Measurements from ENCODE around the gene ENDOU.

The ENDOU gene

DNA sequence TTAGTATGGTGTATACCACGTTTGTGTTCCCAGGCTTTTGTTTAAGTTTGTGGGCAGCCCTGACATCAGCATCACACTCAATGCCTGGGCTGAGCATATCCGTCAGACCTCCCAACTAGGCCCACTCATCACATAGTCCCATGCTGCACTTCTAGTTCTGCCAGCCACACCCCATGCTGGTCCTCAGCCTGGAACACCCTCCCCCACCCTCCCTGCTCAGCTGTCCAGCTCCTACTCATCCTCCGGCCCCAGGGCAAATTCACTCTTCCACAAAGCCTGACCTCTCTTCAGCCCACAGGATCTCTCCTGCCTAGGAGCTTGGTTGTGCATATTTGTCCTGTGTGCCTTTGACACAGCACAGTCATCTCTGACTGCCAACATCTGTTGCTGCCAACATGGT is 3.9 kb upstream of the ENDOU start:
- peak overlapping the region in 1 of 21 experiments; percentile 29 for H3K27ac ChIP-seq
- H3K4me3 ChIP-seq: no peak overlapping the region

DNA sequence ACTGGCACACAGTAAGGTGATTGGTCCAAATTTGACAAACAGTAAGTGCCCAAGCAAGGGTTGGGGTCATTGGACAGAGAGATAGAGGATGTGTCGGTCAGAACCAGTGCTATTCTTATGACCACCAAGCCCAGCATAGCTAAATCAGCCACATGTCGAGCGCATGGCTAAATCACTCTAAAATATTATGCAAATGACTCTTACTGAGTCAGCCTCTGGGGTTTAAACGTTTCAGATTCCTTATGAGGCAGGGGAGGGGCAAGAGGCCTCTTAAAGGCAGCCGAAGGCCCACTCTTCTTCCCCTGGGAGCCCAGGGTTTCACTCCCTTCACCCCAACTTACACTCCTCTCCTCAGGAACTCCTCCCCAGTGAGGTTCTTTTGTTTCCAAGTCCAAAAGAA is 603 bp upstream of the ENDOU start:
- Histone ChIP-seq H3K4me3 (no peak overlapping the region), H3K27ac (peak overlapping the region in 17 of 21 experiments; percentile 1 to 75 (median 44))

DNA sequence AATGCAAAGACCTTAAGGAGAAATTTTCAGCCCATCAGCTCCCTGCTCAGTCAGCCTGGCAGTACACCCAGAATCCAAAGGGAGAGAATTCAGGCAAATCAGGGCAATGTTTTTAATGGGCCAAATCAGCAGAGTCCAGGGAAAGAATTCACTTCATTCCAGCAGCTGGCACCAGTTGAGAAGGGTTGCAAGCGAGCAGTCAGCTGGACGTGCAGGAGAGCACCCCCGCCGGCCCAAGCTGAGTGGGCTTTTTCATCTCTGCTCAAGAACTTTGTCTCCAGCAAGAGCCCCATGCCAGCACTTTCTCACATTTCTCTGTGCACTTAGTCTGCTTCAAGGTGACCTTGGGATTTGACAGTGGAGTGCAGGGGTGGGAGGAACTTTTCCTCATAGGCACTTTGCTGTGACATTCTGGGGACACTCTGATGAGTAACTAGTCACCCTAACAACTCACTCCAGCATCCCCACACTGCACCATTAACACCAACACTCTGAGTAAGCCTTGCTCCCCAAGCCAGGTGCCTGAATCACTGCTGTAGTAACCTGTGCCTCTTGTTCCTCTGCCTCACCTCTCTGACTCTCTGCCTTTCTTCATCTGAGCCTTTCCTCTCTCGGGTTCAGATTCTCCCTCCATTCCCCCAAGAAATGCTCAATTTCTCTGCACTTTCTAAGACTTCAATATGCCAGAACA is 2.2 kb downstream of the ENDOU start:
- Histone ChIP-seq H3K4me3 (no peak overlapping the region), H3K27ac (peak overlapping the region in 6 of 21 experiments; percentile 6 to 61 (median 20))

DNA sequence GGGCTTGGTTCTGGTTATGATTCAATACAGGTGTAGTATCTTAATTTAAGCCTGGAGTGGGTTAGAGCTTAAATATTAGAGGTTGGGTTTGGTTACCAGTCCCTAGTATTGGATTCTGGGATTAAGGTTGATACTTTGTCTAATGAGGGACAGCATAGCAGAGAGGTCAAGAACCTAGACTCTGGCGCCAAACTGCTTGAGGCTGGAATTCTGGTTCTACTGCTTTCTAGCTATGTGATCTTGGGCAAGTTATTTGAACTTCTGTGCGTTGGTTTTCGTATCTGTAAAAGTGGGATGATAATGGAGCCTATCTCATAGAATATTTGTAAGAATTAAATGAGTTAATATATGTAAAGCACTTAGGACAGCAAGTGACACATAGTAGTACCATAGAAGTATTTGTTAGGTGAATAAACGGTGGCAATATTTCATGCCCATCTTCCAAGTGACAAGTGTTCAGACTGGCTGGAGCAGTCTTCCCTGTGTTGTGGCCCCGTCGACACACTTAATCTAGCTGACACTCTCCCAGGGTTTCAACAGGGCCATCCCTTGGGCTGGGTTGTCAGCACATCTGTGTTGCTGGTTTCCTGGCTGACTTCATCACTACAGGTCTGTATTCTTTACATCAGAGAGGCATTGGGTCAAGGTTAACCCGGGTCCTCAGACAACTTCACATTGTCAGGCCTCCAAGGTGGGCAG is 3.0 kb downstream of the ENDOU start:
- peak overlapping the region in 4 of 21 experiments; percentile 6 to 61 (median 33) for H3K27ac ChIP-seq

GRCh38 chr12:47721431-47721973 is 3.8 kb downstream of the ENDOU start:
- Histone ChIP-seq H3K4me3 (no peak overlapping the region), H3K27ac (no peak overlapping the region)

More for the DNA sequence above, 3.0 kb downstream of the ENDOU start:
- H3K4me3 ChIP-seq: no peak overlapping the region

GRCh38 chr12:47718531-47718930 is 6.8 kb downstream of the ENDOU start:
- Histone ChIP-seq H3K4me3 (no peak overlapping the region), H3K27ac (peak overlapping the region in 6 of 21 experiments; percentile 65 to 92 (median 76))

- H3K4me3 ChIP-seq: no peak overlapping the region
- peak overlapping the region in 18 of 21 experiments; percentile 6 to 92 (median 66) for H3K27ac ChIP-seq
Observed at GRCh38 chr12:47717443-47718193, 7.7 kb downstream of the ENDOU start.

GRCh38 chr12:47717046-47717442 is 8.2 kb downstream of the ENDOU start:
- peak overlapping the region in 13 of 21 experiments; percentile 4 to 92 (median 48) for H3K27ac ChIP-seq
- H3K4me3 ChIP-seq: no peak overlapping the region

DNA sequence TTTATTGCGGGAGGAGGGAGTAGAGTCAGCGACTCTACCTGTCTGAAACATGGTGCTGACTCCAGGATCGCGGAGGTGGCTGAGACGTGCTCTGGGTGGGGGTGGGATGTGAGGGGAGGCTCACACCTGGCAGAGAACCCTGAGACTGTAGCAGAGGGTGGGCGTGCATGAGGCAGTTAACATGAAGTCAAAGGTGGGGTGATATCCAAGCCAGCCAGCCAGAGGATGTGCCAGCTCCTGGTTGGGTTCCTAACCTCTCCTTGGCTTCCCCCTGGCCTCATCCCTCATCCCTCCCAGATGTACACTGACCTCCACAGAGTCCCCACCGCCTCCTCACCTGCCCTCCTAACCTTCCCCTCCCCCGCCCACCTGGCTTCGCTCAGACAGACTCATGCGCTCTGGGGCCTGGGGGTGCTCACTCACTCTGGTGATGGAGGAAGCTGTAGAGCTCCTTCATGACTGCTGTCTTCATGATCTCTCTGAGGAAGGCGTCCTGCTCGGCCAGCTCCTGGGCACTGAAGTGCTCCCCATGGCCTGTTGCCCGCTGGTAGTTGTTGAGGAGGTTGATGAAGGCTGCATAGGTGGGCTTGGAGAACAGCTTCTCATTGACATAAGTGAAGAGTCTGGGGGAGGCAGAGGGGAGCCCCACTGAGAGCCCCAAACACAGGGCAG is 9.3 kb downstream of the ENDOU start:
- Histone ChIP-seq H3K27ac (peak overlapping the region in 5 of 21 experiments; percentile 40 to 89 (median 46)), H3K4me3 (peak overlapping the region in 1 of 7 experiments; percentile 1)

DNA sequence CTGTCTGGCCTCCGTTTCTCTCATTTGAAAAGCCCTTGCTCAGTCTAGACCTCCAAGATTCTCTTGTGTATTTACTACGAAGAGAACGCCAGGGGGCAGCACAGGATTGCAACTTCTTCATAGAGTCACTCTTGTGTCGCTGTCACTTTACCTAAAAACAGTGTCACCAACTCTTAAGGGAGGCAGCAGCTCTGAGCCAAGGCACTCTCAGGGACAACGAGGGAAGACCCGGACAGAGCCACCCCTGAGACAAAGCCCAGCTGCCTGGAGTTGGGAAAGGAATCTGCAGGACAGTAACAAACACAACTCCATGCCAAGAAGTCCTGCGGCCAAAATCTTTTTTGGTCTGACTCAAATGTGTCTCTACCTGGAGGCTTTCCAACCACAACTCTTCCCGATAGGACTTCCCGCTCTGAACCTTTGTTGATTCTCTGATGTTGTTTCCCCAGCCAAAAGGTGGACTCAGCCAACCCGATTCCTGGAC is 9.9 kb downstream of the ENDOU start:
- Histone ChIP-seq H3K27ac (peak overlapping the region in 4 of 21 experiments; percentile 24 to 86 (median 43)), H3K4me3 (peak overlapping the region in 1 of 7 experiments; percentile 1)

DNA sequence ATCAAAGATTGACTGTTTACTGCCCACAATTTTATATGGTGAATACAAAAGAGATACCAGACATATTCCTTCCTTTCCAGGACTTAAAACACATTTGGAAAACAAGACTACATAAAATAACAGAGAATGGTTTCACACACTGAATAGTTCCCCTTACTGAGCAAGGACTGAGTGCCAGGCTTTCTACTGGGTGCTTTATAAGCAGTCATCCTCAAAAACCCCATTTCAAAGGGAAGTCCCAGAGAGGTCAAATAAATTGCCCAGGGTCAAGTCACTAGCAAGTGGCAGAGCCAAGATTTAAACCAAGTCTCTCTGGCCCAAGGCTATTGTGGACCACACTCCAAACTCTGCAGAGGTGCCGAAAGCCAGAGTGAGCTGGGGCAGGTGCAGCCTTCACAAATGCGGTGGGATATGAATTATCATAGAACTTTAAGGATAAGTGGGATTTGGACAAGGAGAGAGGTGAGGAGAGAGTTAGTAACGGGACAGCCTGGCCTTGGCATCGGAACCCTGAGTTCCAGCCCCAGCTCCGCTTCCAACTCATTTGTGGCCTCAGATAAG is 10.4 kb downstream of the ENDOU start:
- Histone ChIP-seq H3K4me3 (no peak overlapping the region), H3K27ac (peak overlapping the region in 2 of 21 experiments; percentile 24 to 26)

GRCh38 chr12:47712171-47712570 is 13.1 kb downstream of the ENDOU start:
- Histone ChIP-seq H3K4me3 (no peak overlapping the region), H3K27ac (no peak overlapping the region)

- no peak overlapping the region for H3K4me3 ChIP-seq
- H3K27ac ChIP-seq: no peak overlapping the region
Observed at GRCh38 chr12:47711448-47711847, 13.8 kb downstream of the ENDOU start.

DNA sequence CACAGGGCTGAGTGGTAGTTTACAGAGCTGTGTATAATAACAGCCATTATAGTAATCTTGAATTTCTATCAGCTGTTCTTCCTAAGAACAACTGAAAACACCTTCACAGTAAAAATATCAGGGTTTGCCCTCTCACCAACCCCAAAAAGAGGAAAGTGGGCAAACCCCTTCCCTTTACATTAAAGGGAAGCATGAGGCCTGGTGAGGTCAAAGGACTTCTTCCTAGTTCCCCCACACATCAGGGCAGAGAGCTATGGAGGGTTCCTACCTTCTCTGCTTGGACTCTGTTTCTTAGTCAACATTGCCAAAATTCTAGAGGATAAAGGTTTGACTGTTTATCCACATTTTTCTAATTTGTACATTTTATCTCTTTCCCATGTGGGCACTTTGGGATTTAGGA is 15.0 kb downstream of the ENDOU start:
- Histone ChIP-seq H3K4me3 (no peak overlapping the region), H3K27ac (no peak overlapping the region)

GRCh38 chr12:47709671-47710070 is 15.6 kb downstream of the ENDOU start:
- Histone ChIP-seq H3K4me3 (no peak overlapping the region), H3K27ac (no peak overlapping the region)

GRCh38 chr12:47709237-47709636 is 16.1 kb downstream of the ENDOU start:
- no peak overlapping the region for H3K4me3 ChIP-seq
- H3K27ac ChIP-seq: no peak overlapping the region

DNA sequence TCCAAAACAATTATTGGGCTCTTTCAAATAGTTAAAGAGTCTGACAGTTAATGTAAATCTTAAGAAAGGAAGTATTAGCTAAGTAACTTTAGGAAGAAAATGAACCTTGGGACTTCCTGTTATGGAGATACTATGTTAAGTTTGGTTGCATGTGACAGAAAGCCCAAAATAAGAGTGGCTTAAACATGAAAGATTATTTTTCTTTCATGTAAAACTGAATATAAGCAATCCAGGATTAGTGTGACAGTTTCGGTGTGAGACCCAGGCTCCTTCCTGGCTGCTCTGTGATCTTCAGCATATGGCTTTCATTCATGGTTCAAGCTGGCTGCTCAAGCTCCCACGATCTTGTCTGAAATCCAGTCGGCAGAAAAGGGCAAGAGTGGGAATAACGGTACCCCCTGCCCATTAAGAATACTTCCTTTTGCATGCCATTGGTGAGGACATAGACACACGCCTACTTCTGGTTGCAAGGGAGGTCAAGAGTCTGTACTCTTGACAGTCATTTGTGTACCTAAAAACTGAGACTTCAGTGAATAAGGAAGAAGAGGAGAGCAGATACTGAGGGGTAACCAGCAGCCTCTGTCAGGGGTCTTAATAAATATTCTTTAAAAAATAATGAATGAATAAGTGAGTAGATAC is 17.3 kb downstream of the ENDOU start:
- H3K27ac ChIP-seq: peak overlapping the region in 2 of 21 experiments; percentile 32 to 95
- H3K4me3 ChIP-seq: no peak overlapping the region

GRCh38 chr12:47707355-47707754 is 17.9 kb downstream of the ENDOU start:
- Histone ChIP-seq H3K27ac (peak overlapping the region in 3 of 21 experiments; percentile 89 to 95 (median 92)), H3K4me3 (no peak overlapping the region)
